Testis (tissue), 3 donors: ENCODE data around the gene FBXO46. TPM values are rescaled to one million over a fixed set of nuclear protein-coding genes. Genes with fewer than 3 reads are reported as not detected.
"Not testable (repeated sequence)": the region's sequence is repeated elsewhere in the genome, so short reads cannot be mapped to it uniquely, and the experiment has no call there.

Source experiments
- DNase-seq: peaks from one replicate; pipeline ENCODE4 v3.0.0-alpha.2; 2019
- H3K27ac ChIP-seq, 2 donors: fragments of 200-600 bp; sonication (generic); one replicate each; pipeline ENCODE4 v1.5.1; 2019
- H3K27me3 ChIP-seq: fragments of 200-600 bp; sonication (generic); one replicate; pipeline ENCODE4 v1.5.1; 2019
- H3K36me3 ChIP-seq: fragments of 200-600 bp; sonication (generic); one replicate; pipeline ENCODE4 v1.5.1; 2017; ENCODE audit warnings: low read depth; ENCODE audit errors: missing control alignments
- H3K4me1 ChIP-seq: fragments of 200-600 bp; sonication (generic); one replicate; pipeline ENCODE4 v1.5.1; 2019
- H3K4me3 ChIP-seq, 2 donors: fragments of 200-600 bp; sonication (generic); one replicate each; pipeline ENCODE4 v1.5.1; 2017 to 2019
- H3K9me3 ChIP-seq: fragments of 200-600 bp; sonication (generic); one replicate; pipeline ENCODE4 v1.5.1; 2017
- POLR2A ChIP-seq: fragments of 450-650 bp; IDR thresholded peaks from one replicate; pipeline ENCODE4 v1.6.1; 2017; ENCODE audit warnings: antibody characterized with exemption, mild to moderate bottlenecking, moderate library complexity
- WGBS, 2 donors: methylation state at CpG; one replicate each; pipeline ENCODE4 v1.1.5; 2018; 5-methylcytosine and 5-hydroxymethylcytosine counted together
- intact Hi-C: fragments of 100-400 bp; cut with DNase I; formaldehyde crosslinking; loops from one replicate; pipeline ENCODE4 v1.15.1; 2023; ENCODE audit warnings: low total_unique reads
- polyA plus RNA-seq: library from polyadenylated mRNA; stranded (reverse); fragments of 350-450 nt; fragmentation: Illumina TruSeq; extraction: RNeasy Lipid Tissue Mini Kit (QIAGEN cat#74804); gene quantifications from one replicate; pipeline ENCODE4 v1.2.3, GENCODE V29; 2014; ENCODE audit warnings: low read depth, low replicate concordance; ENCODE audit not compliant: insufficient read depth
- total RNA-seq, 2 donors: library from RNA; depleted of rRNA; stranded (reverse); fragments of >200 nt; gene quantifications; one replicate each; pipeline ENCODE4 v1.2.3, GENCODE V29; 2016
- TF ChIP-seq, protein P1 (sequence below), 3 experiments: fragments of 450-650 bp in 2 of 3; fragments of 200-600 bp in 1 of 3; sonication (generic) in 1 of 3; IDR thresholded peaks; one replicate each; pipeline ENCODE4 v1.5.1; 2016 to 2019; ENCODE audit warnings: antibody characterized with exemption in 3 of 3, mild to moderate bottlenecking in 2 of 3, moderate library complexity in 1 of 3

FBXO46 gene
- total and polyA plus RNA-seq, 3 donors from 2014 or later = 20.1 to 24.2 (median 22.4) TPM

DNA sequence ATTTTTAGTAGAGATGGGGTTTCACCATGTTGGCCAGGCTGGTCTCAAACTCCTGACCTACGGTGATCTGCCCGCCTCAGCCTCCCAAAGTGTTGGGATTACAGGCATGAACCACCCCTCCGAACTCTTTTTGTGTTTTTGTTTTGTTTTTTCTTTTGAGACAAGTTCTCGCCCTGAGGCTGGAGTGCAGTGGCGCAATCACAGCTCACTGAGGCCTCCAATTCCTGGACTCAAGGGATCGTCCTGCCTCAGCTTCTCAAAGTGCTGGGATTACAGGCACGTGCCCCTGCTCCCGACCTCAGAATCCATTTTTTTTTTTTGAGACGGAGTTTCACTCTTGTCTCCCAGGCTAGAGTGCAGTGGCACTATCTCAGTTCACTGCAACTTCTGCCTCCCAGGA lies 27.0 kb upstream of the FBXO46 start:
- no peak for DNase-seq
- no peaks in the 10 kb centered on the region for H3K27me3 ChIP-seq
- no peak overlapping the region for H3K27ac ChIP-seq
- intact Hi-C loops = no loop called here
- WGBS, 2 donors = 82 to 86% methylated on average over 9 of the region's 9 CpGs
- no peaks in the 10 kb centered on the region for H3K9me3 ChIP-seq
- H3K4me3 ChIP-seq = no peak overlapping the region
- TF ChIP-seq POLR2A = no peak
- TF ChIP-seq, protein P1, sequence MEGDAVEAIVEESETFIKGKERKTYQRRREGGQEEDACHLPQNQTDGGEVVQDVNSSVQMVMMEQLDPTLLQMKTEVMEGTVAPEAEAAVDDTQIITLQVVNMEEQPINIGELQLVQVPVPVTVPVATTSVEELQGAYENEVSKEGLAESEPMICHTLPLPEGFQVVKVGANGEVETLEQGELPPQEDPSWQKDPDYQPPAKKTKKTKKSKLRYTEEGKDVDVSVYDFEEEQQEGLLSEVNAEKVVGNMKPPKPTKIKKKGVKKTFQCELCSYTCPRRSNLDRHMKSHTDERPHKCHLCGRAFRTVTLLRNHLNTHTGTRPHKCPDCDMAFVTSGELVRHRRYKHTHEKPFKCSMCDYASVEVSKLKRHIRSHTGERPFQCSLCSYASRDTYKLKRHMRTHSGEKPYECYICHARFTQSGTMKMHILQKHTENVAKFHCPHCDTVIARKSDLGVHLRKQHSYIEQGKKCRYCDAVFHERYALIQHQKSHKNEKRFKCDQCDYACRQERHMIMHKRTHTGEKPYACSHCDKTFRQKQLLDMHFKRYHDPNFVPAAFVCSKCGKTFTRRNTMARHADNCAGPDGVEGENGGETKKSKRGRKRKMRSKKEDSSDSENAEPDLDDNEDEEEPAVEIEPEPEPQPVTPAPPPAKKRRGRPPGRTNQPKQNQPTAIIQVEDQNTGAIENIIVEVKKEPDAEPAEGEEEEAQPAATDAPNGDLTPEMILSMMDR (IDR thresholded peaks at IDR 0.05) = no peak
- no peaks in the 10 kb centered on the region for H3K4me1 ChIP-seq
- no peaks in the 10 kb centered on the region for H3K36me3 ChIP-seq

DNA sequence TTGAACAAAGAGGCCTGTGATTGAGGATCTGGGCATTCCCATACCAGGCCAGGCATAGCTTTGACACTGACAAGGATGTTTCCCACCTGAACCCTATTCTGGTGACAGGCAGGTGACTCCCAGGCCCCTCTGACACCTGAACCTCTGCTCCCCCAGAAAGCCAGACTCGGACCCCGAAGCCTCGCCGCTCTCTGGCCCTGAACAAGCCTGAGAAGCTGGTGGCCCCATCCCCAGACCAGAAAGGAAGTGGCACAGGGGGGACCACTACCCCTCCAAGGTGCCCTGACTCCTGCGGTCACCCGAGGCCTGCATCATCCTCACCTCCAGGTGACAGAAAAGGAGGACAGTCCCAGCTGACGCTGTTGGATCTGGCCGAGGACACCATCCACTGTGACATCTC lies 23.6 kb upstream of the FBXO46 start:
- no peaks in the 10 kb centered on the region for H3K27me3 ChIP-seq
- WGBS, 2 donors = 96% methylated on average over 8 of the region's 8 CpGs; no CpG with 5 or more reads in 1 of the 2 donors
- intact Hi-C loops = no loop called here

DNA sequence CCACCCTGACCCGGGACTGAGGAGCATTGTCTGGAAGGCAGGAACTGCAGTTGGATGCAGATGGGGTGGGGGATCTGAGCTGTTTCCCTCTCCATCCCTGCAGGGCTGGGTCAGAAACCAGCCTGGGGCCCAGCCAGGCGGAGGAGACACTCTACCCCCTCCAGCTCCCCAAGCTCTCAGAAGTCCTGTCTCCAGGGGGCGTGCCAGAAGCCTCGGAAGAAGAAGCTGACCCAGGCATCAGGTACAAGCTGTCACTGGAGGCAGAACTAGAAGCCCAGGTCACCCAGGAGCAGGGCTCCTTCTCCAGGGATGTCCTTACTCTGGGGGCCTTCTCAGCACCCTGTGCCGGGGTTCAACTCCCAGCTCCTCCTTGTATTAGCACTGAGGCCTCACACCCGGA lies 22.9 kb upstream of the FBXO46 start:
- TF ChIP-seq, protein P1 (IDR thresholded peaks at IDR 0.05) = no peak
- TF ChIP-seq POLR2A = no peak
- no peaks in the 10 kb centered on the region for H3K27me3 ChIP-seq
- intact Hi-C loops = no loop called here
- no peaks in the 10 kb centered on the region for H3K36me3 ChIP-seq
- H3K9me3 ChIP-seq = no peaks in the 10 kb centered on the region
- 66 to 81% methylated on average over 5 to 6 of the region's 6 CpGs for WGBS, 2 donors
- H3K4me1 ChIP-seq = no peaks in the 10 kb centered on the region
- no peak overlapping the region for H3K27ac ChIP-seq
- DNase-seq = no peak
- H3K4me3 ChIP-seq = no peak overlapping the region

More for the DNA sequence above, 23.6 kb upstream of the FBXO46 start:
- no peaks in the 10 kb centered on the region for H3K36me3 ChIP-seq
- DNase-seq = no peak
- no peaks in the 10 kb centered on the region for H3K9me3 ChIP-seq
- no peaks in the 10 kb centered on the region for H3K4me1 ChIP-seq
- H3K27ac ChIP-seq = no peak overlapping the region
- no peak overlapping the region for H3K4me3 ChIP-seq
- TF ChIP-seq, protein P1 (IDR thresholded peaks at IDR 0.05) = no peak
- no peak for TF ChIP-seq POLR2A

DNA sequence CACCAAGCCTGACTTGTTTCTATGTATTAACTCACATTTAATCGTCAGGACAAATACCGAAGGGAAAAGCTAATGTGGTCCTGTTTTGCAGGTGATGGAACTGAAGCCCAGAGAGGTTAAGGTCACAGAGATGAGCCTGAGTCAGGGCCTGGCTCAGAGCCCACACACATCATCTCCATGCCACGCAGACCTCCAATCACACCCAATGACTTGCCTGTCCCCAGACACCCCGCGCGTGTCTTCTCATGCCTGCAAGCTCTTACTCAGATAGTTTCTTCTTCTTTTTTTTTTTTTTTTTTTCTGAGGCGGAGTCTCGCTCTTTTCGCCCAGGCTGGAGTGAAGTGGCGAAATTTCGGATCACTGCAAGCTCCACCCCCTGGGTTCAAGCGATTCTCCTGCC lies 21.9 kb upstream of the FBXO46 start:
- TF ChIP-seq, protein P1 (IDR thresholded peaks at IDR 0.05) = no peak
- TF ChIP-seq POLR2A = no peak
- no peaks in the 10 kb centered on the region for H3K9me3 ChIP-seq
- H3K4me1 ChIP-seq = no peaks in the 10 kb centered on the region
- WGBS, 2 donors = 93 to 94% methylated on average over 12 of the region's 12 CpGs
- H3K36me3 ChIP-seq = no peaks in the 10 kb centered on the region
- no peak for DNase-seq
- no peaks in the 10 kb centered on the region for H3K27me3 ChIP-seq
- no peak overlapping the region for H3K4me3 ChIP-seq
- H3K27ac ChIP-seq = no peak overlapping the region
- intact Hi-C loops = no loop called here

DNA sequence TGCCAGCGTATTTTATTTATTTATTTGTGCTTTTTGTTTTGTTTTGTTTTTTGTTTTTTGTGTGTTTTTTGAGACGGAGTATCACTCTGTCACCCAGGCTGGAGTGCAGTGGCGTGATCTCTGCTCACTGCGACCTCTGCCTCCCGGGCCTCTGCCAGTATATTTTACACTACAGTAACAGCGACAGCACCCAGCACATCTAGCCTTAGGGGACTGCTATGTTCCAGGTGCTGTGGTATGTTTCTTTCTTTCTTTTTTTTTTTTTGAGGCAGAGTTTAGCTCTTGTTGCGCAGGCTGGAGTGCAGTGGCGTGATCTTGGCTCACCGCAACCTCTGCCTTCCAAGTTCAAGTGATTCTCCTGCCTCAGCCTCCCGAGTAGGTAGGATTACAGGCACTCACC lies 20.8 kb upstream of the FBXO46 start:
- intact Hi-C loops, H3K4me3 ChIP-seq, DNase-seq, H3K4me1 ChIP-seq, H3K9me3 ChIP-seq, H3K27me3 ChIP-seq, H3K27ac ChIP-seq, H3K36me3 ChIP-seq: not testable (repeated sequence)
- WGBS, 2 donors = 90 to 94% methylated on average over 10 of the region's 10 CpGs
